Right atrium auricular region (tissue), 2 donors: ENCODE data around the gene BICD1. TPM values are rescaled to one million over a fixed set of nuclear protein-coding genes. Genes with fewer than 3 reads are reported as not detected.
A peak's percentile ranks its signal among the peaks of the same experiment; 100 is the strongest.

ENCODE experiments used
- DNase-seq: peaks from one replicate; pipeline ENCODE4 v3.0.0-alpha.2; 2019; ENCODE audit warnings: low spot score
- H3K27ac ChIP-seq, 2 donors: fragments of 200-600 bp; sonication (generic); 1 replicate in 1 of 2; 2 replicates in 1 of 2; pipeline ENCODE4 v1.5.1; 2016 to 2019
- H3K27me3 ChIP-seq, 2 donors: fragments of 200-600 bp; sonication (generic); one replicate each; pipeline versions ENCODE4 v1.5.1 to v1.6.0; 2017 to 2019
- H3K36me3 ChIP-seq: fragments of 200-600 bp; sonication (generic); one replicate; pipeline ENCODE4 v1.5.1; 2016
- H3K4me1 ChIP-seq, 2 donors: fragments of 200-600 bp; sonication (generic); one replicate each; pipeline versions ENCODE4 v1.5.1 to v1.6.0; 2017 to 2019
- H3K4me3 ChIP-seq, 2 donors: fragments of 200-600 bp; sonication (generic); 1 replicate in 1 of 2; 2 replicates in 1 of 2; pipeline ENCODE4 v1.5.1; 2017 to 2019; ENCODE audit warnings: mild to moderate bottlenecking in 1 of 2, moderate library complexity in 1 of 2
- H3K9me3 ChIP-seq, 2 donors: fragments of 200-600 bp; sonication (generic); one replicate each; pipeline ENCODE4 v1.5.1; 2019
- total RNA-seq, 2 donors: library from RNA; depleted of rRNA; stranded (reverse); fragments of >200 nt; gene quantifications; one replicate each; pipeline ENCODE4 v1.1.0, GENCODE V29; 2016
- TF ChIP-seq, protein P1 (sequence below), 2 donors: fragments of 200-600 bp; sonication (generic); IDR thresholded peaks; one replicate each; pipeline ENCODE4 v1.5.1; 2019; ENCODE audit warnings: antibody characterized with exemption in 2 of 2

BICD1 gene
- total RNA-seq, 2 donors from 2014 or later = 3.3 to 6.6 TPM

DNA sequence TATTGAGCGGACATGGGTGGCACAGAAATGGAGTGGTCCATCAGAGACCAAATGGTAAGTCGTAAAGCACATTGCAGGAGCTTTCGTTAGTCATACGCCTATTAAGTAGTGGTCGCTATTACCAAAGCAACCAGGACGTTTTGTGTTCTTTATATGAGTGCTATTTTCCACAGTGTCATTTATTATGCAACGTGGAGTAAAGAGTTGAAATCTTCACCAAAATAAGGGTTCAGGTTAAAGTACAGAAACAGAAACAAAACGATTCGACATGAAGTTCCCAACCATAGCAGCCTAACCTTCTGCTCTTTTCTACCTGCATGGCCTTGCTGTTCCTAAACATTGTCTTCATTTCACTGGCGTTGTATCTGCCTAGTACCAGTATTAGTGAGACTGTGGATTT, 272.6 kb downstream of the BICD1 start:
- no peak overlapping the region for H3K27ac ChIP-seq
- no peak for DNase-seq
- no peaks in the 10 kb centered on the region for H3K36me3 ChIP-seq
- no peaks in the 10 kb centered on the region for H3K4me1 ChIP-seq
- no peak overlapping the region for H3K4me3 ChIP-seq
- no peaks in the 10 kb centered on the region for H3K27me3 ChIP-seq
- H3K9me3 ChIP-seq = no peaks in the 10 kb centered on the region
- TF ChIP-seq, protein P1, sequence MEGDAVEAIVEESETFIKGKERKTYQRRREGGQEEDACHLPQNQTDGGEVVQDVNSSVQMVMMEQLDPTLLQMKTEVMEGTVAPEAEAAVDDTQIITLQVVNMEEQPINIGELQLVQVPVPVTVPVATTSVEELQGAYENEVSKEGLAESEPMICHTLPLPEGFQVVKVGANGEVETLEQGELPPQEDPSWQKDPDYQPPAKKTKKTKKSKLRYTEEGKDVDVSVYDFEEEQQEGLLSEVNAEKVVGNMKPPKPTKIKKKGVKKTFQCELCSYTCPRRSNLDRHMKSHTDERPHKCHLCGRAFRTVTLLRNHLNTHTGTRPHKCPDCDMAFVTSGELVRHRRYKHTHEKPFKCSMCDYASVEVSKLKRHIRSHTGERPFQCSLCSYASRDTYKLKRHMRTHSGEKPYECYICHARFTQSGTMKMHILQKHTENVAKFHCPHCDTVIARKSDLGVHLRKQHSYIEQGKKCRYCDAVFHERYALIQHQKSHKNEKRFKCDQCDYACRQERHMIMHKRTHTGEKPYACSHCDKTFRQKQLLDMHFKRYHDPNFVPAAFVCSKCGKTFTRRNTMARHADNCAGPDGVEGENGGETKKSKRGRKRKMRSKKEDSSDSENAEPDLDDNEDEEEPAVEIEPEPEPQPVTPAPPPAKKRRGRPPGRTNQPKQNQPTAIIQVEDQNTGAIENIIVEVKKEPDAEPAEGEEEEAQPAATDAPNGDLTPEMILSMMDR (IDR thresholded peaks at IDR 0.05) = no peak

DNA sequence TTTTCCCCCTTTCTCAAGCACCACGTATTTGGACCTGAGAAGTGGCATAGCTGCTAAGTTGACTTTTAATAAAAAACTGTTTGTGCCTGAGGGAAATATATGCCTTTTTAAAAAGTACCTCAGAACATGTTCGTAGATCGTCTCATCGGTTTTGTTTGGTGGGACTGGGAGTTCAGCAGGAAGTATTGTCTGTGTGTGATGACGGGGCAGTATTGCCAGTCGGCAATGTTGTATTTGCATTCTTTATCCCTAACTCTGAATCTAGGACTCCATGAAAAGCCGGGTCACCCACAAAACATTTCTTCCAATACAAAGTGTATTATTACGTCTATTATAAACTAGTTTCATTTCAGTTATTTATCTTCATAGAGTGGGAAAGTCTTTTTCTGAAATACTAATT, 273.0 kb downstream of the BICD1 start:
- TF ChIP-seq, protein P1 (IDR thresholded peaks at IDR 0.05) = no peak
- DNase-seq = no peak
- Histone ChIP-seq H3K27me3 (no peaks in the 10 kb centered on the region), H3K9me3 (no peaks in the 10 kb centered on the region), H3K4me3 (no peak overlapping the region), H3K27ac (no peak overlapping the region), H3K36me3 (no peaks in the 10 kb centered on the region), H3K4me1 (no peaks in the 10 kb centered on the region)

DNA sequence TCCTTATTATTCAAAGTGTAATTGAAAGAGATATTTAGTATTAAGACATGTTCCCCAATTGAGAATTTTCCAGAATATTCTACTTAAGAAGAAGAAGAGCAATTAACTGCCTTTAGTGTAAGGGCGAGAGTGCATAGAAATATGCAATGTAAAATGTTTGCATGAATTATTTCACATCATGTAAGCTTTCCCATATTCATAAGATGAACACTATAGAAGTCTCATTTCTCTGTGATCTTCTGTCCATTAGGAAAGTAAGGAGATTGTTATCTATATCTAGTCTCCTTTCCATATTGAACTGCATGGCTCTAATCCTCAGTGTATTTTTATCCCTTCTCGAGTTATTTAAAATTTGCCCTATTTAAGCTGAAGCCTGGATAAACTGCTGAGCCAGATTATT, 275.6 kb downstream of the BICD1 start:
- Histone ChIP-seq H3K27me3 (no peaks in the 10 kb centered on the region), H3K4me1 (no peaks in the 10 kb centered on the region), H3K36me3 (no peaks in the 10 kb centered on the region), H3K4me3 (no peak overlapping the region), H3K27ac (no peak overlapping the region), H3K9me3 (no peaks in the 10 kb centered on the region)
- TF ChIP-seq, protein P1 (IDR thresholded peaks at IDR 0.05) = no peak
- DNase-seq = no peak

DNA sequence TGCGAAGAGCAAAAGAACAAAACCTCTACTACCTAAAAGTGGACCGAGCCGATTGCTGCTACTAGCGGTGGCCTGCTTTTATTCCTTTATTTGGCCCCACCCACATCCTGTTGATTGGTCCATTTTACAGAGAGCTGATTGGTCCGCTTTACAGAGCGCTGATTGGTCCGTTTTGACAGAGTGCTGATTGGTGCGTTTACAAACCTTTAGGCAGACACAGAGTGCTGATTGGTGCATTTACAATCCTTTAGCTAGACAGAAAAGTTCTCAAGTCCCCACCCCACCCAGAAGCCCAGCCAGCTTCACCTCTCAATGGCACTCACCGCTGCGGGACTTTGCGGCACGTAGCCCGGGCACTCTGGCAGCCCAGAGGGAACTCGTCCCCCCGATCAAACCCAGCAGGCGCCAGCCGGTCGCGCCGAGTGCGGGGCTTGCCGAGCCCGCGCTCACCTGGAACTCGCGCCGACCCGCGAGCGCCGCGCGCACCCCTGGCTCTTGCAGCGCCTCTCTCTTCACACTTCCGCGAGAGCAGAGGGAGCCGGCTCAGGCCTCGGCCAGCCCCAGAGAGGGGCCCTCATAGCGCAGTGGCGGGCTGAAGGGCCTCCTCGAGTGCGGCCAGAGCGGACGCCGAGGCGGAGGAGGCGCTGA, 284.0 kb downstream of the BICD1 start:
- Histone ChIP-seq H3K36me3 (no peaks in the 10 kb centered on the region), H3K27ac (peak overlapping the region in 1 of 2 donors; percentile 10), H3K27me3 (no peaks in the 10 kb centered on the region), H3K9me3 (no peaks in the 10 kb centered on the region), H3K4me1 (no peaks in the 10 kb centered on the region), H3K4me3 (peak overlapping the region; percentile 32 to 48)
- TF ChIP-seq, protein P1 (IDR thresholded peaks at IDR 0.05) = no peak
- no peak for DNase-seq

DNA sequence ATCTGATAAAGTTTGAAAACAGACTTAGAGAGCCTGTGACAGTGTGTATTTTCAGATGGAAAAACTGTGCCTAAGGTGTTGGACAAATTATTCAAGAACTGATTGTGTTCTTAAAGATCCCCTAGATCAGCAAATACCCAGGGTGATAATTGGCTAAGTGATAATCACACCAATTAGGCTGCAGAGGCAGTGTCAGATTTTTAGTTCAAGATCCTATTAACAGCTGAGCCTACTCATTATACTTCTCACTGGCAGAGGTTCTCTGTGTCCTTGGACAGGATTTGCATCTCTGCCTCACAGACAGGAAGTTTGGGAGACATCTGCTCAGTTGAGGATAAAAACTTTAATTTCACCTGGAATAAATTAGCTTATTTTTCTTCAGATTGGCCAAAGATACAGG, 288.4 kb downstream of the BICD1 start:
- Histone ChIP-seq H3K36me3 (no peaks in the 10 kb centered on the region), H3K27me3 (no peaks in the 10 kb centered on the region), H3K4me3 (no peak overlapping the region), H3K9me3 (no peaks in the 10 kb centered on the region), H3K27ac (no peak overlapping the region), H3K4me1 (peaks cover 0 to 7% of the 10 kb centered on the region in 2 donors)
- TF ChIP-seq, protein P1 (IDR thresholded peaks at IDR 0.05) = no peak
- no peak for DNase-seq

DNA sequence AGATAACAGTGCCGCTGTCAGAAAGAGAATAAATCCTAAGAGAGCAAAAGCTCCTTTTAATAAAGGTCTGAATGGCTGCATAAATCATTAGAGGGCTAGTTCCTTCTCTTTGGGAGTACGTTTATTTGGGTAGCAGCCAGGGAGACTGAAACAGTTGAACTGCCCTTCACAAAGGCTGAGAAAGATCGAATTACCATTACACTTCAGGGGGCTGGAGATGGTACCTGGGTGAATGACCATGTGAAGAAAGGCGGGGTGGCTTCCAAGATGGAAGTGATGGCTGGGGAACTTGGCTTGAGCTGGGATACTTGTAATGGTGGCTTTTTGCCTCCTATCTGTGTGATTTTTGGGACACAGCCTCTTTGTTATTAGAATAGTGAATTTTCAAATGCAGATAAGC, 291.0 kb downstream of the BICD1 start:
- Histone ChIP-seq H3K4me3 (no peak overlapping the region), H3K36me3 (no peaks in the 10 kb centered on the region), H3K4me1 (peaks cover 0 to 20% of the 10 kb centered on the region in 2 donors), H3K9me3 (no peaks in the 10 kb centered on the region), H3K27me3 (no peaks in the 10 kb centered on the region), H3K27ac (no peak overlapping the region)
- DNase-seq = no peak
- TF ChIP-seq, protein P1 (IDR thresholded peaks at IDR 0.05) = no peak
